ENCODE results near the gene BRD3OS. TPM values are rescaled to one million over a fixed set of nuclear protein-coding genes. Genes with fewer than 3 reads are reported as not detected.

The BRD3OS gene
- total and polyA plus RNA-seq, 2 of the 13 experiments (the other 11 are each of a cell fraction or from before 2014, with no cell fraction given), result 4.9 to 5.7 TPM

- TF ChIP-seq PHB2 (IDR thresholded peaks at IDR 0.05; ENCODE audit: partially characterized antibody) (no peak), GMEB1 (CRISPR knock-in tag; IDR thresholded peaks at IDR 0.05; ENCODE audit: borderline replicate concordance) (peak; percentile 55), ZNF33A (CRISPR knock-in tag; IDR thresholded peaks at IDR 0.05; ENCODE audit: borderline replicate concordance) (no peak), ZNF225 (CRISPR knock-in tag; IDR thresholded peaks at IDR 0.05) (no peak), CENPT (CRISPR knock-in tag; IDR thresholded peaks at IDR 0.05; ENCODE audit: low read depth) (no peak), NFKB2 (CRISPR knock-in tag; IDR thresholded peaks at IDR 0.05; ENCODE audit: borderline replicate concordance) (no peak), KIAA2018 (CRISPR knock-in tag; IDR thresholded peaks at IDR 0.05; ENCODE audit: borderline replicate concordance) (no peak), ZNF329 (CRISPR knock-in tag; IDR thresholded peaks at IDR 0.05; ENCODE audit: low read depth) (peak; percentile 35; the same call in 1 of the 2 replicates), ZNF605 (CRISPR knock-in tag; IDR thresholded peaks at IDR 0.05) (peak; percentile 23; the same call in 1 of the 2 replicates), RFX1 (IDR thresholded peaks at IDR 0.05) (no peak), GLI4 (CRISPR knock-in tag; IDR thresholded peaks at IDR 0.05; ENCODE audit: borderline replicate concordance) (no peak), HNF4G (IDR thresholded peaks at IDR 0.05; ENCODE audit: borderline replicate concordance, low read depth, low read length) (peak; percentile 93), HNF4G (CRISPR knock-in tag; IDR thresholded peaks at IDR 0.05; ENCODE audit: borderline replicate concordance, low read depth) (peak; percentile 62; the same call in 1 of the 2 replicates), THYN1 (CRISPR knock-in tag; IDR thresholded peaks at IDR 0.05; ENCODE audit: borderline replicate concordance, low read depth) (no peak), MTA1 (CRISPR knock-in tag; IDR thresholded peaks at IDR 0.05; ENCODE audit: borderline replicate concordance) (no peak), ZNF276 (CRISPR knock-in tag; IDR thresholded peaks at IDR 0.05; ENCODE audit: low read depth) (no peak), ZNF644 (CRISPR knock-in tag; IDR thresholded peaks at IDR 0.05; ENCODE audit: low read depth) (no peak), ZNF382 (CRISPR knock-in tag; IDR thresholded peaks at IDR 0.05; ENCODE audit: borderline replicate concordance) (no peak)
Measured at GRCh38 chr9:133978226-133978898, 46.9 kb upstream of the BRD3OS start (continued).
